ENCODE data around the gene FANCM. TPM values are rescaled to one million over a fixed set of nuclear protein-coding genes. Genes with fewer than 3 reads are reported as not detected.

The FANCM gene, protein sequence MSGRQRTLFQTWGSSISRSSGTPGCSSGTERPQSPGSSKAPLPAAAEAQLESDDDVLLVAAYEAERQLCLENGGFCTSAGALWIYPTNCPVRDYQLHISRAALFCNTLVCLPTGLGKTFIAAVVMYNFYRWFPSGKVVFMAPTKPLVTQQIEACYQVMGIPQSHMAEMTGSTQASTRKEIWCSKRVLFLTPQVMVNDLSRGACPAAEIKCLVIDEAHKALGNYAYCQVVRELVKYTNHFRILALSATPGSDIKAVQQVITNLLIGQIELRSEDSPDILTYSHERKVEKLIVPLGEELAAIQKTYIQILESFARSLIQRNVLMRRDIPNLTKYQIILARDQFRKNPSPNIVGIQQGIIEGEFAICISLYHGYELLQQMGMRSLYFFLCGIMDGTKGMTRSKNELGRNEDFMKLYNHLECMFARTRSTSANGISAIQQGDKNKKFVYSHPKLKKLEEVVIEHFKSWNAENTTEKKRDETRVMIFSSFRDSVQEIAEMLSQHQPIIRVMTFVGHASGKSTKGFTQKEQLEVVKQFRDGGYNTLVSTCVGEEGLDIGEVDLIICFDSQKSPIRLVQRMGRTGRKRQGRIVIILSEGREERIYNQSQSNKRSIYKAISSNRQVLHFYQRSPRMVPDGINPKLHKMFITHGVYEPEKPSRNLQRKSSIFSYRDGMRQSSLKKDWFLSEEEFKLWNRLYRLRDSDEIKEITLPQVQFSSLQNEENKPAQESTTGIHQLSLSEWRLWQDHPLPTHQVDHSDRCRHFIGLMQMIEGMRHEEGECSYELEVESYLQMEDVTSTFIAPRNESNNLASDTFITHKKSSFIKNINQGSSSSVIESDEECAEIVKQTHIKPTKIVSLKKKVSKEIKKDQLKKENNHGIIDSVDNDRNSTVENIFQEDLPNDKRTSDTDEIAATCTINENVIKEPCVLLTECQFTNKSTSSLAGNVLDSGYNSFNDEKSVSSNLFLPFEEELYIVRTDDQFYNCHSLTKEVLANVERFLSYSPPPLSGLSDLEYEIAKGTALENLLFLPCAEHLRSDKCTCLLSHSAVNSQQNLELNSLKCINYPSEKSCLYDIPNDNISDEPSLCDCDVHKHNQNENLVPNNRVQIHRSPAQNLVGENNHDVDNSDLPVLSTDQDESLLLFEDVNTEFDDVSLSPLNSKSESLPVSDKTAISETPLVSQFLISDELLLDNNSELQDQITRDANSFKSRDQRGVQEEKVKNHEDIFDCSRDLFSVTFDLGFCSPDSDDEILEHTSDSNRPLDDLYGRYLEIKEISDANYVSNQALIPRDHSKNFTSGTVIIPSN (N-terminal part only)
- total RNA-seq = 10 to 100 TPM; 15.8 to 17.0 TPM

DNA sequence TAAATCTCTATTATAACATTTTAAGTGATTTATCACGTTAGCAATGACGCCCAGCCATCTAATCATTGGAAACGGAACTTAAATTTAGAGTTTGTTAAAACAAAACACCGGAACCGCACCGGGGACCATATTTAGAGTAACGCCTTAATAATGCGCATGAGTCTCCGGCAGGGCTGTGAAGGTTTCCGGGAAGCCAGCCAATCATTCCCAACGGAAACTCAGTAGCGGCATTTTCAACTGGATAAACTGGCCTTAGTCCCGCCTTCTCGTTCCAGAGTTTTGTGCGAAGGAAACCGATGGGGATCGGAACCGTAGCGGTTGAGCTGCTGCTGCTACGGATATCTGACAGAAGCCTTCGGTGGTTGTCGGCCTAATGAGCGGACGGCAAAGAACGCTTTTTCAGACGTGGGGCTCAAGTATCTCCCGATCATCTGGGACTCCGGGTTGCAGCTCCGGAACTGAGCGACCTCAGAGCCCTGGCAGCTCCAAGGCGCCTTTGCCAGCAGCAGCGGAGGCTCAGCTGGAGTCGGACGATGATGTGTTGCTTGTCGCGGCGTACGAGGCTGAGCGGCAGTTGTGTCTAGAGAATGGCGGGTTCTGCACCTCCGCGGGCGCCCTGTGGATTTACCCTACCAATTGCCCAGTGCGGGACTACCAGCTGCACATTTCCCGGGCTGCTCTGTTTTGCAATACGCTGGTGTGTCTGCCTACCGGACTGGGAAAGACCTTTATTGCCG lies at the start of gene FANCM:
FANCM (plus strand) TSS at position 272 of the 737 bp plus-strand sequence; CDS start at position 374, 102 bp downstream.
- H3K9me3 Mint-ChIP-seq = no peaks in the 10 kb centered on the region
- H3K27ac Mint-ChIP-seq = peak within 1 kb of the TSS; percentile 98
- DNase-seq = peak; percentile 93
- ChIA-PET CTCF (interaction anchor here (1.3 to 1.8 kb wide), 2 partner anchors 25 to 133 kb away, joined by 3 to 8 read pairs; no protein-coding TSS in a partner anchor), POLR2A (interaction anchor here (0.7 to 2.1 kb wide), 10 partner anchors 9 to 376 kb away, joined by 3 to 8 read pairs (median 3); partner anchors contain the start of genes KLHL28 and PRPF39)
- peaks cover 15% of the 10 kb centered on the region for H3K36me3 Mint-ChIP-seq (ENCODE audit: low read depth)
- no peaks in the 10 kb centered on the region for H3K27me3 Mint-ChIP-seq
- H3K4me1 Mint-ChIP-seq (ENCODE audit: low read depth) = peaks cover 29% of the 10 kb centered on the region
- intact Hi-C loops (cut with micrococcal nuclease) = loop anchor here (2.0 to 5.0 kb wide), 3 partner anchors 45 to 175 kb away; partner anchors contain the start of genes KLHL28 and MIS18BP1
- TF ChIP-seq, protein P1, sequence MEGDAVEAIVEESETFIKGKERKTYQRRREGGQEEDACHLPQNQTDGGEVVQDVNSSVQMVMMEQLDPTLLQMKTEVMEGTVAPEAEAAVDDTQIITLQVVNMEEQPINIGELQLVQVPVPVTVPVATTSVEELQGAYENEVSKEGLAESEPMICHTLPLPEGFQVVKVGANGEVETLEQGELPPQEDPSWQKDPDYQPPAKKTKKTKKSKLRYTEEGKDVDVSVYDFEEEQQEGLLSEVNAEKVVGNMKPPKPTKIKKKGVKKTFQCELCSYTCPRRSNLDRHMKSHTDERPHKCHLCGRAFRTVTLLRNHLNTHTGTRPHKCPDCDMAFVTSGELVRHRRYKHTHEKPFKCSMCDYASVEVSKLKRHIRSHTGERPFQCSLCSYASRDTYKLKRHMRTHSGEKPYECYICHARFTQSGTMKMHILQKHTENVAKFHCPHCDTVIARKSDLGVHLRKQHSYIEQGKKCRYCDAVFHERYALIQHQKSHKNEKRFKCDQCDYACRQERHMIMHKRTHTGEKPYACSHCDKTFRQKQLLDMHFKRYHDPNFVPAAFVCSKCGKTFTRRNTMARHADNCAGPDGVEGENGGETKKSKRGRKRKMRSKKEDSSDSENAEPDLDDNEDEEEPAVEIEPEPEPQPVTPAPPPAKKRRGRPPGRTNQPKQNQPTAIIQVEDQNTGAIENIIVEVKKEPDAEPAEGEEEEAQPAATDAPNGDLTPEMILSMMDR (IDR thresholded peaks at IDR 0.05) = no peak
- peak within 1 kb of the TSS; percentile 99 for H3K4me3 Mint-ChIP-seq
- peak; percentile 57 for ATAC-seq

DNA sequence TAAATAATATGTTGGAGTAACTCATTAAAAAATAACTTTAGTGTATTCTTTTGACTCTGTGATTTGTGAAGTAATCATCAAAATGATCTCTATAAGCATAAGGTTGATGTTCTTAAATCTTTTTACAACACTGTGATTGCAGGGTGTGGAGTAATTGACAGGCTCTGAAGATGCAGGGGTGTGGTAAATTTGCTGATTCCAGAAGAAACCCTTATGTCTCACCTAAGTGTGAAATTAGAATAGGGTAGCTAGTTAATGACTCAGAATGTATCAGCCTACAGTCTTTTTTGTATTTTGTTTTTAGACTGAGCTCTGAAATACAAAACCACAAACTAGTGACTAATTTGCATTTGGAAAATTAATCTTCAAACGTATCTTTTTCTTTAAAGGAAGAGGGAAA lies 45.9 kb upstream of the FANCM start:
- CTCF ChIA-PET = no interaction called here
- POLR2A ChIA-PET = interaction anchor here (0.6 to 1.1 kb wide), 3 partner anchors 41 to 128 kb away, joined by 3 to 5 read pairs (median 4); partner anchors contain the start of genes FKBP3, KLHL28 and TOGARAM1
- Mint-ChIP-seq H3K4me1 (ENCODE audit: low read depth) (peaks cover 74% of the 10 kb centered on the region), H3K27ac (peak overlapping the region; percentile 89), H3K9me3 (no peaks in the 10 kb centered on the region), H3K4me3 (peak overlapping the region; percentile 24), H3K27me3 (no peaks in the 10 kb centered on the region), H3K36me3 (ENCODE audit: low read depth) (peaks cover 30% of the 10 kb centered on the region)
- TF ChIP-seq, protein P1 (IDR thresholded peaks at IDR 0.05) = no peak
- ATAC-seq (peak; percentile 98), DNase-seq (peak; percentile 27)
- intact Hi-C loops (cut with micrococcal nuclease) = loop anchor here (2.0 to 10.0 kb wide), 3 partner anchors 45 to 195 kb away; partner anchors contain the start of genes FANCM, FKBP3, KLHL28 and TOGARAM1

DNA sequence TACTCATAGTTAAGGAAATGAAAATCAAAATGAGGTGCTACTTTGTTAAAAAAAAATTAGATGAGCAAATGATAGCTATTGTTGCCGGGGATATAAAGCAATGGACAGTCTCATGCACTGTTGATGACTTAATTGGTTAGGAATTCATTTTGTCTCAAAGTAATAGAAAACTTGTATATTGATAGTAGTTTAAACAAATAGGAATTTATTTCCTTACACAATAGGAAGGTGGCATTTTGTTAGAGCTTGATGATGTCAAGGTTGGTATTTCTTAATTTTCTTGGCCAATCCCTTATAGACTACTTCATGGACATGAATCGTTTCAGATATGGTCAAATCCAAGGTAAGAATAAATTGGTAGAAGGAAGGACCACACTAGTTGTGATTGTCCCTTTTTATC lies 44.0 kb upstream of the FANCM start:
- no peak overlapping the region for H3K27ac Mint-ChIP-seq
- no peaks in the 10 kb centered on the region for H3K27me3 Mint-ChIP-seq
- no peaks in the 10 kb centered on the region for H3K9me3 Mint-ChIP-seq
- peaks cover 64% of the 10 kb centered on the region for H3K4me1 Mint-ChIP-seq (ENCODE audit: low read depth)
- peaks cover 36% of the 10 kb centered on the region for H3K36me3 Mint-ChIP-seq (ENCODE audit: low read depth)
- H3K4me3 Mint-ChIP-seq = no peak overlapping the region
- TF ChIP-seq, protein P1 (IDR thresholded peaks at IDR 0.05) = no peak
- ChIA-PET POLR2A (no interaction called here), CTCF (no interaction called here)
- ATAC-seq (no peak), DNase-seq (no peak)
- intact Hi-C loops (cut with micrococcal nuclease) = loop anchor here (2.0 kb wide), 1 partner anchor 43 kb away; the partner anchor contains the start of genes FANCM and FKBP3

DNA sequence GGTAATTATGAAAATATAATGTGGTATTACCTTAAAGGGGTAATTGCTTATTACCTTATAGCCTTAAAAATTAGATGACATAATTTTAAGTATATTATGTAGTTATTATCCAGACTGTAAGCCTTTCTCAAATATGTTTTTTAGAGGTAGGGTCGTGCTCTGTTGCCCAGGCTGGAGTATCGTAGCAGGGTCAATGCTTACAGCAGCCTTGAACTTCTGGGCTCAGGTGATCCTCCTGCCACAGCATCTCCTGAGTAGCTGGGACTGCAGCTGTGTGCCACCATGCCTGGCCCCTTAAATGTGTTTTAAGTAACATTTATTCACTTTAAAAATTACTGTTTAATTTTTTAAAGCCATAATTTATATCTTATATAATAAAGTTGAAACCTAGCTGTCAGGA lies 41.5 kb upstream of the FANCM start:
- Mint-ChIP-seq H3K4me3 (no peak overlapping the region), H3K4me1 (ENCODE audit: low read depth) (peaks cover 43% of the 10 kb centered on the region), H3K27ac (no peak overlapping the region), H3K36me3 (ENCODE audit: low read depth) (peaks cover 51% of the 10 kb centered on the region), H3K27me3 (no peaks in the 10 kb centered on the region), H3K9me3 (no peaks in the 10 kb centered on the region)
- intact Hi-C loops (cut with micrococcal nuclease) = no loop called here
- POLR2A ChIA-PET = interaction anchor here (0.5 kb wide), 1 partner anchor 42 kb away, joined by 3 read pairs; no protein-coding TSS in a partner anchor
- DNase-seq (no peak), ATAC-seq (no peak)
- TF ChIP-seq, protein P1 (IDR thresholded peaks at IDR 0.05) = no peak
- CTCF ChIA-PET = interaction anchor here (1.1 kb wide), 1 partner anchor 158 kb away, joined by 3 read pairs; no protein-coding TSS in a partner anchor

Data from activated CD8-positive, alpha-beta T cell treated with anti-CD3 and anti-CD28 coated beads for 36 hours (primary cell).